ENCODE data around the gene ERC2.
"Not testable (repeated sequence)": the region's sequence is repeated elsewhere in the genome, so short reads cannot be mapped to it uniquely, and the experiment has no call there.

DNA sequence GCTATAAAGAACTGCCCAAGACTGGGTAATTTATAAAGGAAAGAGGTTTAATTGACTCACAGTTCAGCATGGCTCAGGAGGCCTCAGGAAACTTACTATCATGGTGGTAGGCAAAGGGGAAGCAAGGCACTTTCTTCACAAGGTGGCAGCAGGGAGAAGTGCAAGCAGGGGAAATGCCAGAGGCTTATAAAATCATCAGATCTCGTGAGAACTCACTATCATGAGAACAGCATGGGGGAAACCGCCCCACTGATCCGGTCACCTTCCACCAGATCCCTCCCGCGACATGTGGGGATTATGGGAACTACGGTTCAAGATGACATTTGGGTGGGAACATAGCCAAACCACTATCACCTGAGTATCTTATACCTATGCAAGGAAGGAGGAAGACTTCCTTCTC, 963.2 kb downstream of the ERC2 start:
- TF ChIP-seq, protein P1, sequence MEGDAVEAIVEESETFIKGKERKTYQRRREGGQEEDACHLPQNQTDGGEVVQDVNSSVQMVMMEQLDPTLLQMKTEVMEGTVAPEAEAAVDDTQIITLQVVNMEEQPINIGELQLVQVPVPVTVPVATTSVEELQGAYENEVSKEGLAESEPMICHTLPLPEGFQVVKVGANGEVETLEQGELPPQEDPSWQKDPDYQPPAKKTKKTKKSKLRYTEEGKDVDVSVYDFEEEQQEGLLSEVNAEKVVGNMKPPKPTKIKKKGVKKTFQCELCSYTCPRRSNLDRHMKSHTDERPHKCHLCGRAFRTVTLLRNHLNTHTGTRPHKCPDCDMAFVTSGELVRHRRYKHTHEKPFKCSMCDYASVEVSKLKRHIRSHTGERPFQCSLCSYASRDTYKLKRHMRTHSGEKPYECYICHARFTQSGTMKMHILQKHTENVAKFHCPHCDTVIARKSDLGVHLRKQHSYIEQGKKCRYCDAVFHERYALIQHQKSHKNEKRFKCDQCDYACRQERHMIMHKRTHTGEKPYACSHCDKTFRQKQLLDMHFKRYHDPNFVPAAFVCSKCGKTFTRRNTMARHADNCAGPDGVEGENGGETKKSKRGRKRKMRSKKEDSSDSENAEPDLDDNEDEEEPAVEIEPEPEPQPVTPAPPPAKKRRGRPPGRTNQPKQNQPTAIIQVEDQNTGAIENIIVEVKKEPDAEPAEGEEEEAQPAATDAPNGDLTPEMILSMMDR (conservative IDR thresholded peaks at IDR 0.05; ENCODE audit: low read depth, low read length): peak; percentile 46
- not testable (repeated sequence) for TF ChIP-seq EZH2 (IDR thresholded peaks at IDR 0.05; ENCODE audit: borderline replicate concordance, low read depth, low read length, poor library complexity, severe bottlenecking)

Measured in A673 (cell line).